ENCODE results near the gene OR52E4.

- TF ChIP-seq USF1 (IDR thresholded peaks at IDR 0.05) = no peak
- no peak for TF ChIP-seq EP300 (IDR thresholded peaks at IDR 0.05; ENCODE audit: borderline replicate concordance)
- no peak for TF ChIP-seq TAF1 (IDR thresholded peaks at IDR 0.05; ENCODE audit: low read depth)
- no peak for TF ChIP-seq TCF12 (IDR thresholded peaks at IDR 0.05; ENCODE audit: low read depth)
- TF ChIP-seq CEBPB (IDR thresholded peaks at IDR 0.05) = no peak
- TF ChIP-seq CREB1 (IDR thresholded peaks at IDR 0.05; ENCODE audit: low read depth) = no peak
- no peak for TF ChIP-seq YY1 (IDR thresholded peaks at IDR 0.05; ENCODE audit: low read depth)
- no peak for TF ChIP-seq MAX (IDR thresholded peaks at IDR 0.05)
- no peak for TF ChIP-seq RAD21 (IDR thresholded peaks at IDR 0.05; ENCODE audit: low read depth)
- TF ChIP-seq NFIC (IDR thresholded peaks at IDR 0.05) = no peak
- no peak for TF ChIP-seq REST (IDR thresholded peaks at IDR 0.05; ENCODE audit: low read depth)
- TF ChIP-seq EGR1 (IDR thresholded peaks at IDR 0.05) = no peak
- no peak for TF ChIP-seq FOXM1 (IDR thresholded peaks at IDR 0.05; ENCODE audit: borderline replicate concordance, low read depth)
These were observed 43.4 kb downstream of the OR52E4 start for GRCh38 chr11:5923794-5924193.

Measured in Ishikawa (cell line).